BJ (cell line): ENCODE results near the gene SRGAP1. TPM values are rescaled to one million over a fixed set of nuclear protein-coding genes. Genes with fewer than 3 reads are reported as not detected.

Source experiments
- CTCF ChIA-PET: fragments of 350-600 bp; formaldehyde crosslinking; extraction: SDS; loops from one replicate; lab custom pipeline; 2021; ENCODE audit warnings: antibody characterized with exemption, inconsistent platforms; lab: Yijun Ruan, JAX
- POLR2A ChIA-PET: fragments of 300-600 bp; sonication (Branson Sonifier 250); formaldehyde crosslinking; extraction: SDS; loops from one replicate; lab custom pipeline; 2021; ENCODE audit warnings: antibody characterized with exemption; lab: Charles Lee
- DNase-seq: peaks from one replicate; pipeline ENCODE4 v3.0.0-alpha.2; 2011; ENCODE audit warnings: low read depth
- H3K27me3 ChIP-seq: 2 replicates; pipeline ENCODE4 v1.6.0; 2011; ENCODE audit warnings: low read length; ENCODE audit not compliant: control insufficient read depth, insufficient read depth
- H3K36me3 ChIP-seq: 2 replicates; pipeline ENCODE4 v1.5.1; 2011; ENCODE audit warnings: low read length; ENCODE audit not compliant: control insufficient read depth, insufficient read depth
- H3K4me3 ChIP-seq: 2 replicates; pipeline ENCODE4 v1.5.1; 2011; ENCODE audit warnings: low read depth, mild to moderate bottlenecking, control low read depth, low read length
- polyA plus RNA-seq: library from polyadenylated mRNA; depleted of rRNA; stranded (reverse); fragments of >200 nt; gene quantifications from 2 replicates; pipeline ENCODE4 v1.2.3, GENCODE V29; 2011
- TF ChIP-seq, protein P1 (sequence below): IDR thresholded peaks from 2 replicates; pipeline ENCODE4 v1.5.1; 2011; ENCODE audit warnings: low read depth, mild to moderate bottlenecking, control low read depth, inconsistent platforms, low read length, moderate library complexity; ENCODE audit not compliant: insufficient read depth

SRGAP1 gene
- polyA plus RNA-seq, 1 experiment: 15.7 TPM

DNA sequence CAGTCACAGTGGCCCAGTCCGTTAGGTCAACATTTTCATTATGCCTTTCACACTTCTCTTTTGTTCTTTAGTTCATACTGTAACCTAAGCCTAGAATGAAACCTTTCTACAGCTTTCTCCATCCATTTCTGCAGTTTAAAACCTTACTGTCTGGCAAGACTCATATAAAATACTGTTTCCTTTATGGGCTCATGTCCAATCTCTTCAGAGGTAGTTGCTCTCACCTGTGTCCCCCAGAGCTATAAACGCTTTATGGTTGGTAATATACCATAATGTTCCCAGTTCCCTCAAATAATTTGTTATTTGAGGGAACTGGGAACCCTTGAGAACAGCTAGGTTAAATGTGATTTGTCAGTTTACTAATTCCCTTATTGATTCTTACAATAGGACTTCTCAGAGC is 83.0 kb downstream of the SRGAP1 start:
- Histone ChIP-seq H3K36me3 (no peaks in the 10 kb centered on the region), H3K4me3 (no peak overlapping the region), H3K27me3 (no peaks in the 10 kb centered on the region)
- TF ChIP-seq, protein P1, sequence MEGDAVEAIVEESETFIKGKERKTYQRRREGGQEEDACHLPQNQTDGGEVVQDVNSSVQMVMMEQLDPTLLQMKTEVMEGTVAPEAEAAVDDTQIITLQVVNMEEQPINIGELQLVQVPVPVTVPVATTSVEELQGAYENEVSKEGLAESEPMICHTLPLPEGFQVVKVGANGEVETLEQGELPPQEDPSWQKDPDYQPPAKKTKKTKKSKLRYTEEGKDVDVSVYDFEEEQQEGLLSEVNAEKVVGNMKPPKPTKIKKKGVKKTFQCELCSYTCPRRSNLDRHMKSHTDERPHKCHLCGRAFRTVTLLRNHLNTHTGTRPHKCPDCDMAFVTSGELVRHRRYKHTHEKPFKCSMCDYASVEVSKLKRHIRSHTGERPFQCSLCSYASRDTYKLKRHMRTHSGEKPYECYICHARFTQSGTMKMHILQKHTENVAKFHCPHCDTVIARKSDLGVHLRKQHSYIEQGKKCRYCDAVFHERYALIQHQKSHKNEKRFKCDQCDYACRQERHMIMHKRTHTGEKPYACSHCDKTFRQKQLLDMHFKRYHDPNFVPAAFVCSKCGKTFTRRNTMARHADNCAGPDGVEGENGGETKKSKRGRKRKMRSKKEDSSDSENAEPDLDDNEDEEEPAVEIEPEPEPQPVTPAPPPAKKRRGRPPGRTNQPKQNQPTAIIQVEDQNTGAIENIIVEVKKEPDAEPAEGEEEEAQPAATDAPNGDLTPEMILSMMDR: no peak
- no peak for DNase-seq
- ChIA-PET CTCF (interaction anchor here (2.9 kb wide), 1 partner anchor 83 kb away, joined by 13 read pairs; the partner anchor contains the start of gene SRGAP1), POLR2A (no interaction called here)

DNA sequence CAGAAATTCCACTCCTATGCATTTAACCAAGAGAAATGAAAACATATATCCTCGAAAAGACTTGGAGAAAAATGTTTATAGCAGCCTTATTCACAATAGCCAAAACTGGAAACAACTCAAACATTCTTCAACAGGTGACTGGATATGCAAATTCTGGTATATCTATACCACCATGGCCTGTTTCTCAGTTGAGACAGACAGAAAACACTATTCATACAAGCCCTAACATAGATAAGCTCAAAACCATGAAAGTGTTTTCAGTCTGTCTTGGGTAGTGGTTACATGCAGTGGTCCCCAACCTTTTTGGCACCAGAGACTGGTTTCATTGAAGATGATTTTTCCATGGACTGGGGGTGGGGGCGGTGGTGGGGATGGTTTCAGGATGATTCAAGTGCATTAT is 83.8 kb downstream of the SRGAP1 start:
- ChIA-PET CTCF (interaction anchor here (0.8 to 2.9 kb wide), 2 partner anchors 9 to 84 kb away, joined by 3 to 13 read pairs; partner anchors contain the start of gene SRGAP1), POLR2A (no interaction called here)
- Histone ChIP-seq H3K4me3 (no peak overlapping the region), H3K36me3 (no peaks in the 10 kb centered on the region), H3K27me3 (no peaks in the 10 kb centered on the region)
- DNase-seq: no peak
- TF ChIP-seq, protein P1: no peak

DNA sequence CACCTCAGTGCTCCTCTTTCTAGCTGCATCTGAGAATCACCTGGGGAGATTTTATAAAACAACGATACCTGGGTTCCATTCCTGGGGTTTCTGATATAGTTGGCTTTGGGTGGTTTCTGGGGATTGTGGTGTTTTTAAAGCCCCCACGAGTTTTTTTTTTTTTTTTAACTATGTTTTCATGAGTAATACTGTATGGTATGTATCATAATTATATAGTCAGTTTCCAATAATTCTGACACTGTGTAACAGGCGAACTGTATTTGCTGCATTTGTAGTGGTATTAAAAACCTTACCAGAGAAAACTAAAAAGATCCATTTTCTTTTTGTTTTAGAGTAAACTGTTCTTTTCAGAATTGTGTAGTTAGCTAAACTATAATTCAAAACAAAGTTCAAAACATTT is 84.9 kb downstream of the SRGAP1 start:
- Histone ChIP-seq H3K4me3 (no peak overlapping the region), H3K27me3 (no peaks in the 10 kb centered on the region), H3K36me3 (no peaks in the 10 kb centered on the region)
- TF ChIP-seq, protein P1: no peak
- POLR2A ChIA-PET: no interaction called here
- no peak for DNase-seq
- CTCF ChIA-PET: no interaction called here

DNA sequence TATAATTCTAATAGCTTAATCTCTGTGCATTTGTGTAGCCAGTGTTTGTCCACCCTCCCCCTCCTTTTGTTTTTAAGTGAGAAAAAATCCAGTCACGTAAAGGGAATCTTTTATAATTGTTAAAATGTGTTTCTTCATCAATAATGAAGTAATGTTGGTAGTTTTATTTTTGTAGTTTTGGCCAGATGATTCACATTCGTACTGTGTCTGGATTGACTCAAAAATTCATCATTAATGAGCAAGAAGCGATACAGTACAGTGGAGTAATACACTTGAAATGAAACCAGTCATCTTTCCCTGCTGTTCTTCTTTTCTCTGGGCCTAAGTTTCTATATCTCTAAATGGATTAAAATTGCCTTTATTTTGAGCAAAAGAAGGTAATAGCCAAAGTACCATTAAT is 86.5 kb downstream of the SRGAP1 start:
- POLR2A ChIA-PET: no interaction called here
- TF ChIP-seq, protein P1: no peak
- peak; percentile 52 for DNase-seq
- no peak overlapping the region for H3K4me3 ChIP-seq
- H3K36me3 ChIP-seq: no peaks in the 10 kb centered on the region
- CTCF ChIA-PET: interaction anchor here (0.6 kb wide), 1 partner anchor 10 kb away, joined by 3 read pairs; no protein-coding TSS in a partner anchor
- H3K27me3 ChIP-seq: no peaks in the 10 kb centered on the region

DNA sequence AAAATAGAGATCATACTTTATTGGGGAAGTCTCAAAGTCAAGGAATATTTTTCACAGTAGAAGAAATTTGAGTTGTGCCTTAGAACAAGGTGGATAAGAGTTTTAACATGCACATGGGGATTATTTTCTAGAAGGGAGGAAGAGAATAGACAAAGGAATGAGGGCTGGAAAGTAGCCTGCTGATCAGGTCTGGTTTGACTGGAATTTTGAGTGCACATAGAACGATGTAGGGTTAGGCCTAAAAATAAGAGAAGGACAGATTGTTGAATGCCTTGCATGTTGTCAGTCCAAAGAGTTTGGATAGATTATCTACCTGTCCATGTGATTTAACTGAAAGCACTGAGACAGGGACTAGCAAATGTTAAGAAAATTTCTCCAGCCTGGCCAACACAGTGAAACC is 87.2 kb downstream of the SRGAP1 start:
- Histone ChIP-seq H3K27me3 (no peaks in the 10 kb centered on the region), H3K36me3 (no peaks in the 10 kb centered on the region; the same call in 1 of the 2 replicates), H3K4me3 (no peak overlapping the region)
- TF ChIP-seq, protein P1: no peak
- DNase-seq: no peak
- CTCF ChIA-PET: no interaction called here
- POLR2A ChIA-PET: no interaction called here
